GM23338 (cell line): ENCODE data around the gene P2RX7. TPM values are rescaled to one million over a fixed set of nuclear protein-coding genes. Genes with fewer than 3 reads are reported as not detected.

Experiments
- ATAC-seq: fragments of 200-7000 bp; cut with Tn5 transposase; 3 replicates; pipeline ENCODE4 v1.9.1; 2020
- DNase-seq: peaks from one replicate; pipeline ENCODE4 v3.0.0-alpha.2; 2015; ENCODE audit warnings: low spot score
- H2AFZ ChIP-seq: fragments of 200-600 bp; sonication (generic); 2 replicates; pipeline ENCODE4 v1.8.0; 2016; ENCODE audit warnings: antibody characterized with exemption, mild to moderate bottlenecking, moderate library complexity
- H3F3A ChIP-seq: fragments of 200-600 bp; sonication (generic); replicated peaks from 2 replicates; pipeline ENCODE4 v1.8.0; 2017; ENCODE audit warnings: antibody characterized with exemption, mixed run types, low read depth
- H3K27ac ChIP-seq: fragments of 200-600 bp; sonication (generic); 2 replicates; pipeline ENCODE4 v1.6.1; 2016; ENCODE audit warnings: low read depth
- H3K27me3 ChIP-seq: fragments of 200-600 bp; sonication (generic); 2 replicates; pipeline ENCODE4 v1.8.0; 2016; ENCODE audit warnings: mild to moderate bottlenecking, mixed run types, moderate library complexity; ENCODE audit not compliant: insufficient read depth
- H3K36me3 ChIP-seq: fragments of 200-600 bp; sonication (generic); 2 replicates; pipeline ENCODE4 v1.8.0; 2016; ENCODE audit warnings: mild to moderate bottlenecking; ENCODE audit not compliant: insufficient read depth
- H3K4me1 ChIP-seq: fragments of 200-600 bp; sonication (generic); 2 replicates; pipeline ENCODE4 v1.8.0; 2016; ENCODE audit warnings: mild to moderate bottlenecking, moderate library complexity; ENCODE audit not compliant: insufficient read depth
- H3K4me2 ChIP-seq: fragments of 200-600 bp; sonication (generic); 2 replicates; pipeline ENCODE4 v1.7.1; 2017; ENCODE audit warnings: mixed run types
- H3K4me3 ChIP-seq: fragments of 200-600 bp; sonication (generic); 2 replicates; pipeline ENCODE4 v1.6.1; 2016; ENCODE audit warnings: mixed run types
- H3K79me2 ChIP-seq: fragments of 200-600 bp; sonication (generic); replicated peaks from 2 replicates; pipeline ENCODE4 v1.8.0; 2017; ENCODE audit warnings: mild to moderate bottlenecking; ENCODE audit not compliant: insufficient read depth
- H3K9me2 ChIP-seq: fragments of 200-600 bp; sonication (generic); 2 replicates; pipeline ENCODE4 v1.8.0; 2017; ENCODE audit not compliant: insufficient read depth
- H4K20me1 ChIP-seq: fragments of 200-600 bp; sonication (generic); replicated peaks from 2 replicates; pipeline ENCODE4 v1.8.0; 2017; ENCODE audit warnings: mild to moderate bottlenecking; ENCODE audit not compliant: insufficient read depth
- H3K27ac Mint-ChIP-seq: 2 replicates; pipeline ENCODE4 v1.8.0; 2020; ENCODE audit warnings: inconsistent platforms, mild to moderate bottlenecking, moderate library complexity, mixed read lengths
- H3K27me3 Mint-ChIP-seq: 3 replicates; pipeline ENCODE4 v1.8.0; 2022; ENCODE audit warnings: low read depth, mild to moderate bottlenecking, moderate library complexity, mixed read lengths, inconsistent platforms; ENCODE audit not compliant: insufficient read depth, poor library complexity
- H3K36me3 Mint-ChIP-seq: 3 replicates; pipeline ENCODE4 v1.8.0; 2021; ENCODE audit warnings: low read depth, mild to moderate bottlenecking, inconsistent platforms, moderate library complexity, mixed read lengths
- H3K4me1 Mint-ChIP-seq: 3 replicates; pipeline ENCODE4 v1.8.0; 2020; ENCODE audit warnings: mild to moderate bottlenecking, inconsistent platforms, mixed read lengths
- H3K4me3 Mint-ChIP-seq: 3 replicates; pipeline ENCODE4 v1.8.0; 2021; ENCODE audit warnings: moderate library complexity, mild to moderate bottlenecking, inconsistent platforms, mixed read lengths
- H3K9me3 Mint-ChIP-seq: 3 replicates; pipeline ENCODE4 v1.8.0; 2020; ENCODE audit warnings: moderate library complexity, mild to moderate bottlenecking, inconsistent platforms, mixed read lengths
- ETS1 ChIP-seq: IDR thresholded peaks from 2 replicates; pipeline ENCODE4 v1.6.1; 2016; ENCODE audit warnings: antibody characterized with exemption
- EZH2 ChIP-seq: fragments of 200-600 bp; sonication (generic); IDR thresholded peaks from one replicate; pipeline ENCODE4 v1.8.0; 2017; ENCODE audit warnings: antibody characterized with exemption, mild to moderate bottlenecking, low read depth; ENCODE audit not compliant: unreplicated experiment
- EZH2phosphoT487 ChIP-seq: fragments of 200-600 bp; sonication (generic); IDR thresholded peaks from one replicate; pipeline ENCODE4 v1.8.1; 2018; ENCODE audit warnings: antibody characterized with exemption; ENCODE audit not compliant: unreplicated experiment
- POLR2AphosphoS5 ChIP-seq: IDR thresholded peaks from 2 replicates; pipeline ENCODE4 v1.6.1; 2016; ENCODE audit warnings: antibody characterized with exemption, low read depth
- REST ChIP-seq: IDR thresholded peaks from one replicate; pipeline ENCODE4 v1.6.1; 2018; ENCODE audit warnings: antibody characterized with exemption; ENCODE audit not compliant: unreplicated experiment
- STAT1 ChIP-seq: IDR thresholded peaks from one replicate; pipeline ENCODE4 v1.6.1; 2016; ENCODE audit warnings: antibody characterized with exemption; ENCODE audit not compliant: unreplicated experiment
- ZNF114 ChIP-seq: fragments of 250-450 bp; sonication (Bioruptor Pico); IDR thresholded peaks from 2 replicates; pipeline ENCODE4 v1.5.0; 2020; ENCODE audit warnings: mild to moderate bottlenecking, moderate library complexity
- ZNF331 ChIP-seq: fragments of 250-450 bp; sonication (Bioruptor Pico); IDR thresholded peaks from 2 replicates; pipeline ENCODE4 v1.5.0; 2020; ENCODE audit warnings: low read depth, mild to moderate bottlenecking, moderate library complexity
- ZNF462 ChIP-seq: fragments of 250-450 bp; sonication (Bioruptor Pico); IDR thresholded peaks from 2 replicates; pipeline ENCODE4 v1.5.0; 2020; ENCODE audit warnings: mild to moderate bottlenecking, moderate library complexity
- polyA plus RNA-seq: library from polyadenylated mRNA; unstranded; fragments of >200 nt; fragmentation: Nextera tagmentation; extraction: Ambion mirVana; gene quantifications from 2 replicates; pipeline ENCODE4 v1.2.1, GENCODE V29; 2016
- total RNA-seq: library from RNA; depleted of rRNA; stranded (reverse); fragments of >200 nt; shearing (Covaris generic); gene quantifications from 2 replicates; pipeline ENCODE4 v1.2.3, GENCODE V29; 2014

P2RX7 gene
- total and polyA plus RNA-seq, 2 experiments from 2014 or later: 0.24 to 0.48 TPM

- TF ChIP-seq REST (no peak), ZNF331 (CRISPR knock-in tag) (no peak), EZH2phosphoT487 (no peak), ZNF114 (no peak), EZH2 (no peak)
Measured at GRCh38 chr12:121129811-121130147, 2.9 kb upstream of the P2RX7 start (continued).

GRCh38 chr12:121130866-121131373, 1.8 kb upstream of the P2RX7 start:
- H3K9me2 ChIP-seq: no peaks in the 10 kb centered on the region
- no peaks in the 10 kb centered on the region for H3K36me3 ChIP-seq
- no peaks in the 10 kb centered on the region for H4K20me1 ChIP-seq
- H3K27ac ChIP-seq: no peak overlapping the region
- H3K4me3 ChIP-seq: no peak overlapping the region
- peaks cover 12% of the 10 kb centered on the region; the same call in 1 of the 2 replicates for H3K4me1 ChIP-seq
- Mint-ChIP-seq H3K4me1 (peaks cover 11% of the 10 kb centered on the region), H3K9me3 (0 out of 3 replicates have a peak, but pooled peaks cover 3% of the 10 kb centered on the region), H3K27ac (no peak overlapping the region), H3K27me3 (peaks cover 7% of the 10 kb centered on the region), H3K36me3 (no peaks in the 10 kb centered on the region), H3K4me3 (no peak overlapping the region)
- H3K27me3 ChIP-seq: no peaks in the 10 kb centered on the region
- no peaks in the 10 kb centered on the region for H3K79me2 ChIP-seq
- no peak overlapping the region for H2AFZ ChIP-seq
- H3K4me2 ChIP-seq: no peak overlapping the region
- no peak for DNase-seq
- H3F3A ChIP-seq: 0 out of 2 replicates have a peak, but pooled peaks cover 5% of the 10 kb centered on the region
- ATAC-seq: no peak
- TF ChIP-seq POLR2AphosphoS5 (no peak), ETS1 (no peak), ZNF114 (no peak), REST (no peak), ZNF462 (CRISPR knock-in tag) (no peak), STAT1 (no peak)
